Ovary (tissue), 3 donors: Measurements from ENCODE around the gene CHD2.

ENCODE experiments used
- POLR2A ChIP-seq: fragments of 450-650 bp; IDR thresholded peaks from one replicate; pipeline ENCODE4 v1.6.1; 2017; ENCODE audit warnings: antibody characterized with exemption, mild to moderate bottlenecking, moderate library complexity
- TF ChIP-seq, protein P1 (sequence below), 3 donors: fragments of 450-650 bp in 2 of 3; fragments of 200-600 bp in 1 of 3; IDR thresholded peaks; one replicate each; pipeline versions ENCODE4 v1.5.1 to v1.8.0; 2016 to 2022; ENCODE audit warnings: antibody characterized with exemption in 3 of 3, mild to moderate bottlenecking in 1 of 3
- donor health status: DM: no; HTN: no; CAD: no.

GRCh38 chr15:93057618-93058017 is 157.5 kb downstream of the CHD2 start:
- TF ChIP-seq, protein P1, sequence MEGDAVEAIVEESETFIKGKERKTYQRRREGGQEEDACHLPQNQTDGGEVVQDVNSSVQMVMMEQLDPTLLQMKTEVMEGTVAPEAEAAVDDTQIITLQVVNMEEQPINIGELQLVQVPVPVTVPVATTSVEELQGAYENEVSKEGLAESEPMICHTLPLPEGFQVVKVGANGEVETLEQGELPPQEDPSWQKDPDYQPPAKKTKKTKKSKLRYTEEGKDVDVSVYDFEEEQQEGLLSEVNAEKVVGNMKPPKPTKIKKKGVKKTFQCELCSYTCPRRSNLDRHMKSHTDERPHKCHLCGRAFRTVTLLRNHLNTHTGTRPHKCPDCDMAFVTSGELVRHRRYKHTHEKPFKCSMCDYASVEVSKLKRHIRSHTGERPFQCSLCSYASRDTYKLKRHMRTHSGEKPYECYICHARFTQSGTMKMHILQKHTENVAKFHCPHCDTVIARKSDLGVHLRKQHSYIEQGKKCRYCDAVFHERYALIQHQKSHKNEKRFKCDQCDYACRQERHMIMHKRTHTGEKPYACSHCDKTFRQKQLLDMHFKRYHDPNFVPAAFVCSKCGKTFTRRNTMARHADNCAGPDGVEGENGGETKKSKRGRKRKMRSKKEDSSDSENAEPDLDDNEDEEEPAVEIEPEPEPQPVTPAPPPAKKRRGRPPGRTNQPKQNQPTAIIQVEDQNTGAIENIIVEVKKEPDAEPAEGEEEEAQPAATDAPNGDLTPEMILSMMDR (IDR thresholded peaks at IDR 0.05) = no peak
- no peak for TF ChIP-seq POLR2A
